Ammon's horn (tissue), 1 donor: ENCODE results near the gene COA8.
A peak's percentile ranks its signal among the peaks of the same experiment; 100 is the strongest.
"Not testable (repeated sequence)": the region's sequence is repeated elsewhere in the genome, so short reads cannot be mapped to it uniquely, and the experiment has no call there.

Source experiments
- DNase-seq: peaks from one replicate; pipeline ENCODE4 v3.0.0-alpha.2; 2016; ENCODE audit warnings: low spot score

The COA8 gene

GRCh38 chr14:103576371-103577024, 13.7 kb downstream of the COA8 start:
- peak; percentile 89 for DNase-seq

DNA sequence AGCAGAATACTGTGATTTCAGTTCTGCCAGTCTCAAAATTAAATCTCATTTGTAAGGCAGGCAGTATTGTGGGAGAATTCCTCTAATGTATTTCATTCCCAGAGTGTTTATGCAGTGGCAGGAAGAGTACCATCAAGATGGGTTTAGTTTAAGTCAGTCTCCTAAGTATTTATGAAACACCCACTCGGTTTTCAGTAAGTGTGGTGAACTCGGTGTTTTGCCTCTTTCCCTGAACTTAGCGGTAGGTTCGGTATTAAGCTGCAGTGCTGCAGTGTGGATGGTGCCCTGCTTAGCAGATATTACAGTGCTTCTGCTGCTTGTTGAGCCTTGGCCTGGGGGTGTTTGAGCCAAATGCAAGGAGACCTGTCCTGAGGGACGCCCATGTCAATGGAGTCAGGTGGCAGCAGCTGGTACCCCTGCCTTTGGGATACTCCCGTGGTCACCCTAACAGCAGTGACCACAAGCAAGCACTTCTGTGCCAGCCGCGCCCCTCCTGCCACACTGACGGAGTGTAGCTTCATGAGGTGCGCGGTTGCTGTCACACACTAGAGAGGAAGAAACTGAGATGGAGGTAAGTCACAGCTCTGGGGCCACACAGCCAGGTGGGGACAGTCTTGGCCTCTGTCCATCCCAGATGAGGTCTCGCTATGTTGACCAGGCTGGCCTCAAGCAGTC, 15.8 kb downstream of the COA8 start:
- DNase-seq = no peak

DNA sequence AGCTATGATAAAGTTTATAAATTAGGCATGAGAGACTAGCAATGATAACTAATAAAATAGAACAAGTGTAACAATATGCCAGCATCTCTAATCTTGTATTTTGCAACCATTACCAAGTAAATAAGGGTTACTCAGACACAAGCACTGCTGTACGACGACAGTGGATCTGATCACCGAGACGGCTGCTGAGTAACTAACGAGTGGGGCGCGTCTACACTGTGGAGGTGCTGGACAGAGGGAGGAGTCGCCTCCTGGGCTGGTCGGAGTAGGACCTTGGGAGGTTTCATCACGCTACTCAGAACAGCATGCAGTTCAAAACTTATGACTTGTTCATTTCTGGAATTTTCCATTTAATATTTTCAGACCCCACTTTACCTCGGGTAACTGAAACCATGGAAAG, 18.4 kb downstream of the COA8 start:
- DNase-seq = no peak

GRCh38 chr14:103581954-103582703, 19.4 kb downstream of the COA8 start:
- DNase-seq = no peak

- no peak for DNase-seq
These were observed 21.7 kb downstream of the COA8 start for GRCh38 chr14:103584326-103584915.

GRCh38 chr14:103593577-103593976, 30.8 kb downstream of the COA8 start:
- peak; percentile 46 for DNase-seq

DNA sequence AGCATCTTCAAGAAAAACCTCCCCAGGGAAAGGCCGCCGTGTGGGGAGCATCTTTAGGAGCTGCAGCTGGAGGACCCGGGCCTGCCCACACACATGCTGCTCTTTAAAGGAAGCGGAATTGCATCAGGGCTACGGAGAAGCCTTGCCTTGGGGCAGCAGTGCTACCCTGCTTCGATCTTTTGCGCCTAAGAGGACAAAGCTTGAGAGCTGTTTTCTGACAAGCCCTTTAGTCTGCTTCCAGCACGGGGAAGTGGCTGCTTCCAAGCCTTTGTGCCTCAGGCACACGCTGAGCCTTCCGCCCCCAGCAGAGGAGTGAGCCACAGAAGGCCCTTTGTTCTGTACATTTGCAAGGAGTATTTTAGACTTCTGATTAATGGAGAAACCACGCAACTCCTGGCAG, 31.5 kb downstream of the COA8 start:
- DNase-seq = peak; percentile 95

GRCh38 chr14:103597623-103598377, 35.0 kb downstream of the COA8 start:
- peak; percentile 78 for DNase-seq

DNA sequence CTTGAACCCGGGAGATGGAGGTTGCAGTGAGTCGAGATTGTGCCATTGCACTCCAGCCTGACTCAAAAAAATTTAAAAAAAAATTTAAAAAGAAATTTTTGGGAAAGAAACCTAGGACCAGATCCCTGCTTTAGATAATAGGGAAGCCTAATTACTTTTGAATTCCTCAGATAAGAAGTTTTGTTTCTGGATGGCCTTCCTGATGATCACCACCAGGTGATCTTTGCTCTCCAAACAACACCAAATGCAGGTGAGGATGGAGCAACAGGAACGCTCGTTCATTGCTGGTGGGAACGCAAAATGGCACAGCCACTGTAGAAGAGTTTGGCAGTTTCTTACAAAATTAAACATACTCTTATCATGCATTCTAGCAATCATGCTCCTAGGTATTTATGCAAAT, 37.7 kb downstream of the COA8 start:
- no peak for DNase-seq

DNA sequence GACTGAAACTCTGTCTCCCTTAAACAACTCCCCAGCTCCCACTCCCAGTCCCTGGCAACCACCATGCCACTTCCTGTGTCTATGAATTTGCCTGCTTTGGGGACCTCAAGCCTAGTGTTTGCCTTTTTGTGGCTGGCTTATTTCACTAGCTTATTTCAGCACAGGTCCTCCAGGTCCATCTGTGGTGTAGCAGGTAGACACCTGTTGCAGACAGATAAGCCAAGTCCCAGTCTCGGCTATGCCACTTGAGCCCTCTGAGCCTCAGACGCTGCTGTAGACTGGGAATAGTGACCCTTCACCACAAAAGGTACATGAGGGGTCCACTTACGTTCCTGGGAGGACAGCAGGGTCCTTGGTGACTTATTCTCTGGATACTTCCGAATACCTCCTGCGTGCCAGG, 41.9 kb downstream of the COA8 start:
- no peak for DNase-seq

DNA sequence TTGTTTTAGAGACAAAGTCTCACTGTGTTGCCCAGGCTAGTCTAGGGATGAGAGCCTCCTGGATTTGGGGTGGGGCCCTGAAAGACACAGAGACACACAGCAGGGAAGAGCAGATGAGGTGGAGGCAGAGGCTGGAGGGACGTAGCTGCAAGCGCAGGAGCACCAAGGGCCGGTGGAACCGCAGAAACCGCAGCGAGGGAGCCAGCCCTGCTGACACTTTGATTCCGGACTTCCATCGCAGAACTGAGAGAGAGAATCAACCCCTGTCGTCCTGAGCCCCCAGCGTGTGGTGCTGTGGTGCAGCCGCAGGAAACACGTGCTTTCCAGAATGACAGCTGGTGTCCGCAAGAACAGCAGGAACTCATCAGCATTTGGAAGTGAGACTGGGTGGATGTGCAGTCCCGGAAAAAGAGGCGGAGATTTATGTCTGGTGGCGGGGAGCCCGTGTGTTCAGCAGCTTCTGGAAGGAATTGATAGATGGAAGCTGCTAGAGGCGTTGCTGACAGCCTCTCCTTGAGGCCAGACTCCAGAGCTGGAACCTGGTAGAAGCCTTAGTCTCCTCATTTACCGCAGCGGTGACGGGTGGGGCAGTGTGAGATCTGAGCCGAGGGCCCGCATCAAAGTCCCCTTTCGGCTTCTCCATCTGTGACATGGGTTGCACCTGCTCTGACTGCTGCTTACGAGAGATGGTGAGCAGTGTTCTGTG, 44.4 kb downstream of the COA8 start:
- DNase-seq = peak; percentile 92

GRCh38 chr14:103607822-103608221, 45.1 kb downstream of the COA8 start:
- DNase-seq = no peak

DNA sequence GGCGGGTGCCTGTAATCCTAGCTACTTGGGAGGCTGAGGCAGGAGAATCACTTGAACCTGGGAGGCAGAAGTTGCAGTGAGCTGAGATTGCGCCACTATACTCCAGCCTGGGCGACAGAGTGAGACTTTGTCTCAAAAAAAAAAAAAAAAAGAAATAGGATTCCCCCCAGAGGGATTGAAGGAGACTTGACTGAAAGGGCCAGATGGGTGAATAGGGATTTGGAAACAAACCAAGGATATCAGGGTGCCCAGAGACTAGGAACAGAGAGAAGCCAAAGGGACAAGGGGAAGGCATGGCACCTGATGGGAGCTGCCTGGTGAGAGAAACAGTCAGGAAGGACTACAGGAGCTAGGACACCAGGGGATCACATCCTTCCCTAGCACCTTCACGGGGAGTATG, 46.3 kb downstream of the COA8 start:
- DNase-seq = not testable (repeated sequence)

DNA sequence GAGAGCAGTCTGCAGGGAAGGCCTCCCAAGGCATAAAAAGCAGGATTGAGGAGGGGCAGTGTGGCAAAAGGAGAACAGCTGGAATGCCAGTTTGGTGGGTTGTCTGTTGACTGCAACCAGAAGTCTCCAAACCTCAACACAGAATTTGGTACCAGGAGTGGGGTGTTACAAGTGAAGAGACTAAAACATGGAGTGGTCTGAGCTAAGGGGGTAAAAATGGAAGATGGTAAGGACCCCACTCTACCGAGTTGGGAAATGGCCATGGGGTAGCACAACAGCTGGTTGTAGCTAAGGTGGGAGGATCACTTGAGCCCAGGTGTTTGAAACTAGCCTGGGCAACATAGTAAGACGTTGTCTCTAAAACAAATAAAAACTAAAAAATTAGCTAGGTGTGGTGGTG, 48.5 kb downstream of the COA8 start:
- no peak for DNase-seq

GRCh38 chr14:103613517-103613916, 50.8 kb downstream of the COA8 start:
- DNase-seq = no peak

DNA sequence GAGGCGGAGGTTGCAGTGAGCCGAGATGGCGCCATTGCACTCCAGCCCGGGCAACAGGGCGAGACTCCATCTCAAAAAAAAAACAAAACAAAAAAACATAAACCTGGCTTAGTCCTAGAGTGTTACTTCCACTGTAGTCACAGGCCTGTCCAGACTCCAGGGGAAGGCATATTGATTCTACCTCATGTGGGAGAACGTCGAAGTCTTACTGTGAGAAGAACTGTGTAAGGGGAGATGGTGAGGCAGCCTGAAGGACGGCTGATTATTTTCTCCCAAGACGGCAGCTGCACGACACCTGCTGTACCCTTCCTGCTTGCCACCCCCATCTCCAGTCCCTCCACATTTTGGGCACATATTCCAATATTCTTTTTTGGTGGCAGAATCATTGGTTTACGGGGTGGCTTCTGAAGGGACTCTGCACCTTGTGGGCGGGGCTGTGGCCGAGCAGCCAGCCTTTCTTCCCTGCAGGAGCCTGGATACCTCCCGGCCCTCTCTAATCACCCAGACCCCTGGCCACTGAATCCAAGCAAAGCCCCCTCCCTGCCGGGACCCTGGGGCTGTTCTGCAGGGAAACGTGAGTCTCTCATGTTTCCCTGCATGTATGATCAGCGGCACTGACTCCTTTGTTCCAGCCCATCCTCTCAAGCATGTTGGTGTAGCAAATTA, 54.0 kb downstream of the COA8 start:
- no peak for DNase-seq

DNA sequence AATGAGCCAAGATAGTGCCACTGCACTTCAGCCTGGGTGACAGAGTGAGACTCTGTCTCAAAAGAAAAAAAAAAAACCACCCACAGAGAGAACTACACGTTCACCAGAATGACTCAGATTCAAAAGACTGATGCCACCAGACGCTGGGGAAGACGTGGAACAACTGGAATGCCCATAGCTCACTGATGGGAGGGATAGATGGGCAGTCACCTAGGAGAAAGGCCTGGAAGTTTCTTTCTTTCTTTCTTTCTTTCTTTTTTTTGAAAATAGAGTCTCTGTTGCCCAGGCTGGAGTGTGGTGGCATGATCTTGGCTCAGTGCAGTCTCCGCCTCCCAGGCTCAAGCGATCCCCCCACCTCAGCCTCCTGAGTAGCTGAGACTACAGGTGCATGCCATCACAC, 56.3 kb downstream of the COA8 start:
- no peak for DNase-seq

DNA sequence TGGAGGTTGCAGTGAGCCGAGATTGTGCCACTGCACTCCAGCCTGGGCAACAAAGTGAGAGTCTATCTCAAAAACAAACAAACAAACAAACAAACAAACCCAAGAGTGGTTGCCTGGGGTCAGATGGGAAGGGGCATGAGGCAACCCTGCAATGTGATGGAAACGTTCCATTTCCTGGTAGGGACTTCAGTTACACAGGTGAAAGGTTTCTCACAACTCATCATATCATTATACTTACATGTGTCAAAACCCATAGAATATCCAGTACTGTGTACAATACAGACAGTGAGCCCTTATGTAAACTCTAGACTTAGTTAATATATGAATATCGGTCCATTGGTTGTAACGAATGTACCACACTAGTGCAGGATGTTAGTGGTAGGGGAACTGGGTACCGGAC, 59.1 kb downstream of the COA8 start:
- no peak for DNase-seq

DNA sequence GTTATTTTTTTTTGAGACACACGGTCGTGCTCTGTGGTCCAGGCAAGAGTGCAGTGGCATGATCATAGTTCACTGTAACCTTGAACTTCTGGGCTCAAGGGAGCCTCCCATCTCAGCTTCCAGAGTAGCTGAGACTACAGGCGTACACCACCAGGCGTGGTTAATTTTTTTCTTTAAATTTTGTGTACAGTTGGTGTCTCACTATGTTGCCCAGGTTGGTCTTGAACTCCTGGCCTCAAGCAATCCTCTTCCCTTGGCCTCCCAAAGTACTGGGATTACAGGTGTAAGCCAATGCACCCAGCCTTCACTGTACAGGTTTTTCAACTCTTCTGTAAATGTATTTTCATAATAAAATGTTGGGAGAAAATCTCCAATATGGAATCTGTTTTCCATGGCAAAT, 60.5 kb downstream of the COA8 start:
- no peak for DNase-seq

DNA sequence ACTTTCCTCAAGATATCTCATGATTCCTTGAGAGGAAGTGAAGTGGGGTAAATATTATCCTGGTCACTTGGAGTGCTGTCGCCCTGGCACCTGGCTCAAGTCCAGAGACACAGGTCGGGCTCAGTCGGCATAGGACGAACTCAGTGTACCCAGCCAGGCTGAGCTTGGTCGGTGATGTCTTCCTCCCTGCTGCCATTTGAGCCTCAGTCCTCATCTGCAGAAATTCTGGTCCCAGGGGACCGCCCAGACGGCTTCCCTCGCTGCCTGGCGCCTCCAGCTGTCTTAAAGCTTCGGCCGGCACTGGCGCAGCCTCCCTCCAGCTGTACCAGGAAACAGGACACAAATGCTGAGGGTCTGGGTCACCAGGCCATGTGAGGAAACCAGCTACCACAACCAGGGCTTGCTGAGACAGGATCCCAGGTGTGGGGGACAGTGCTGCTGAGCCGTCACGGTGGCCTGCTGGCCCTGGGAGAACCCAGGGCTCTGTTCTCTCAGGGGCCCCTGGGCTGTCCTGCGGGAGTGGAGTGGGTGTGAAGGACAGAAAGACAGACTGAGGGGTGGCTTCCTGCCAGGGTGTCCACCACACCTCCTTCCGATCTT, 61.2 kb downstream of the COA8 start:
- DNase-seq = no peak

DNA sequence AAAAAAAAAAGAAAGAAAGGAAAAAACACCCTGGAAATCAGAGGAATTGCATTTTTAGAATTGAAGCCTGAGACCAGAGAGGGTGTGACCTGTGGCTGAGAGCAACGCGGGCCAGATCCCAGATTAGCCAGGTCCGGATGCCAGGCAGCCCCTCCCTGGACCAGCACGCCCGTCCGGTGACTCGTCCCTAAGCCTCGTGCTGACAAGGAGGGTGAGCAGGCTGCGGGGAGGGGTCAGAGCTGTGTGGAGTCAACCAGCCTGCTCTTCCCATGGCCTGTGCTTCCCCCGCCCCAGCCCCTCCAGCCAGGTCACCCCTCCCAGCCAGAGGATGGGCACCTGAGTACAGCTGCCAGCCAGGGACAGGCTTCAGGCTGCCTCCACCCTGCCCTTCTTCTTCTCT, 62.1 kb downstream of the COA8 start:
- DNase-seq = no peak
